Smooth muscle cell of trachea (primary cell): ENCODE measurements around the gene LAMTOR1. TPM values are rescaled to one million over a fixed set of nuclear protein-coding genes. Genes with fewer than 3 reads are reported as not detected.

ENCODE experiments used
- total RNA-seq: library from RNA; depleted of rRNA; stranded (reverse); fragments of >200 nt; gene quantifications from 2 replicates; pipeline ENCODE4 v1.2.1, GENCODE V29; 2014

LAMTOR1 gene
- total RNA-seq, result 97.3 and 114 TPM in 2 replicates

DNA sequence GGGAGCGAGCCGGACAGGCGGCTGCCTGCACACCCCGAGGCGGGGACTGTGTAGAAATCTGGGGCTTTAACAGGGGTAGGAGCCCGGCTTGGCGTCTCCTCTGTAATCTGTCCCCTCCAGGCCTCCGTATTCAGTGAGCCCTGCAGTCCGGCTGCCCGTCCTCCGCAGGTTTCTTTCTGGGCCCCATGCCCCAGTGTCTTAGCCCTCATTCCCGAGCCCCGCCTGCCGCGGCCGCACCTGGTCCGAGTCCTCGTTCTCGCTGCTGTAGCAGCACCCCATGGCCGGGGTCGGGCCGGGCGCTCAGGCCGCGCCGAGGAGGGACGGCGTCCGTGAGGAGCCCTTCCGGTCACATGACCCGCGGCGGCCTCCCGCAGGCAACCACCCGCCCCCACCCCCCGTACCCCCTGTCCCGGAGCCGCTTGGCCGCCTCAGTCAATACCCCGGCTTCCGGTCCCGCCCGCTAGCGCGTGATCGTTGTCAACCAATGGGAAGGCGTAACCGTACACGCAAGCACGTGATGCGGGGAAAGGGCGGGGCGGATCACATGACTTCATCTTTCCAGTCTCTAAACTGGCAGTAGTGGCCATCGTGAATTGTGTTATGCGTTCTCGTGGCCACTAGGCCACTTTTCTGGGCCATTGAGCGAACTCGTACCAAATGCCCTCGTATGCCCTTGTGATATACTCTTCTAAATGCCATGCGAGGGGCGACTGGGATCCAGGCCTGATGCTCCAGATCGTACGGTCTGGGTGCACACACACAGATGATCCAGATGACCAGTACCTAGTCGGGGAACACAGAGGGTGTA, at the start of gene LAMTOR1:
Gene LAMTOR1, minus strand, starts transcription at position 352 of the 808 bp plus-strand sequence. Its CDS starts 73 bp downstream, at position 279.

GRCh38 chr11:72135473-72135872, 32.4 kb upstream of the LAMTOR1 start, which contains the start of gene FOLR3:
Gene FOLR3, plus strand, starts transcription at chr11:72135725. Its CDS starts 228 bp downstream, at chr11:72135953.

GRCh38 chr11:72112143-72112977, 9.3 kb upstream of the LAMTOR1 start, which contains the start of gene ANAPC15:
Gene ANAPC15, minus strand, starts transcription at chr11:72112695. Its CDS starts 1,419 bp downstream, at chr11:72111276.

DNA sequence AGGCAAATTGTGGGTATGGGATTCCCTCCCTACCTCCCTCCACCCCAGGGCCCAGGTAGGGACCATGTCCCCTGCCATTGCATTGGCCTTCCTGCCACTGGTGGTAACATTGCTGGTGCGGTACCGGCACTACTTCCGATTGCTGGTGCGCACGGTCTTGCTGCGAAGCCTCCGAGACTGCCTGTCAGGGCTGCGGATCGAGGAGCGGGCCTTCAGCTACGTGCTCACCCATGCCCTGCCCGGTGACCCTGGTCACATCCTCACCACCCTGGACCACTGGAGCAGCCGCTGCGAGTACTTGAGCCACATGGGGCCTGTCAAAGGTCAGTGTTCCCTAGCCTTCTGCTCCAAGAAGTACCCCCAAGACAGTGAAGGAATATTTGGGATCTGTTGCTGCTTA, 2.8 kb upstream of the LAMTOR1 start, which contains the start of gene TOMT:
Gene TOMT, plus strand, starts transcription at position 37 of the 400 bp plus-strand sequence. Its CDS starts 28 bp downstream, at position 65.

GRCh38 chr11:72080326-72081183, 22.5 kb downstream of the LAMTOR1 start, which contains the start of the genes LRRC51 and NUMA1:
Gene LRRC51, plus strand, starts transcription at chr11:72080850. Its CDS starts 8,234 bp downstream, at chr11:72089084.
Gene NUMA1, minus strand, starts transcription at chr11:72080542. Its CDS starts 44,599 bp downstream, at chr11:72035943.

Other genes starting within 250 kb of the LAMTOR1 start
- not detected in 2 replicates for gene DEFB131B, start 224.8 kb downstream of the LAMTOR1 start, total RNA-seq
- gene XNDC1N, start 174.7 kb downstream of the LAMTOR1 start, total RNA-seq, result 6.1 and 13.7 TPM in 2 replicates
- 38.7 and 42.0 TPM in 2 replicates for gene RNF121, start 174.3 kb downstream of the LAMTOR1 start, total RNA-seq
- gene IL18BP, start 104.4 kb downstream of the LAMTOR1 start, total RNA-seq, result 2.8 and 3.8 TPM in 2 replicates
- 184 and 259 TPM in 2 replicates for gene NUMA1, start 22.8 kb downstream of the LAMTOR1 start, total RNA-seq
- gene LRRC51, start 22.4 kb downstream of the LAMTOR1 start, total RNA-seq, result 6.4 and 8.1 TPM in 2 replicates
- gene TOMT, start 2.6 kb upstream of the LAMTOR1 start, total RNA-seq, result 0.17 TPM in 1 of 2 replicates, not detected in the other
- gene ANAPC15, start 9.4 kb upstream of the LAMTOR1 start, total RNA-seq, result 19.2 and 33.0 TPM in 2 replicates
- 1.3 and 1.8 TPM in 2 replicates for gene FOLR3, start 32.4 kb upstream of the LAMTOR1 start, total RNA-seq
- 0.33 TPM in 1 of 2 replicates, not detected in the other for gene FOLR1, start 88.8 kb upstream of the LAMTOR1 start, total RNA-seq
- not detected in 2 replicates for gene FOLR2, start 113.5 kb upstream of the LAMTOR1 start, total RNA-seq
- 52.9 and 112 TPM in 2 replicates for gene INPPL1, start 121.5 kb upstream of the LAMTOR1 start, total RNA-seq
- not detected in 2 replicates for gene PHOX2A, start 140.9 kb upstream of the LAMTOR1 start, total RNA-seq